Sigmoid colon (tissue), 7 donors: Measurements from ENCODE around the gene ERP27. TPM values are rescaled to one million over a fixed set of nuclear protein-coding genes. Genes with fewer than 3 reads are reported as not detected.

ENCODE experiments used
- DNase-seq: peaks from one replicate; pipeline ENCODE4 v3.0.0-alpha.2; 2019
- H3K27ac ChIP-seq, 4 donors: fragments of 200-600 bp; sonication (generic); one replicate each; pipeline ENCODE4 v1.5.1; 2016 to 2019; ENCODE audit warnings: mild to moderate bottlenecking in 1 of 4
- H3K27me3 ChIP-seq, 3 donors: fragments of 200-600 bp; sonication (generic); one replicate each; pipeline ENCODE4 v1.5.1; 2019; ENCODE audit warnings: mild to moderate bottlenecking in 1 of 3
- H3K36me3 ChIP-seq, 4 donors: fragments of 200-600 bp; sonication (generic); one replicate each; pipeline ENCODE4 v1.5.1; 2016 to 2019
- H3K4me1 ChIP-seq, 4 donors: fragments of 200-600 bp; sonication (generic); one replicate each; pipeline ENCODE4 v1.5.1; 2017 to 2019
- H3K4me3 ChIP-seq, 4 donors: fragments of 200-600 bp; sonication (generic); one replicate each; pipeline ENCODE4 v1.5.1; 2017 to 2019; ENCODE audit warnings: mild to moderate bottlenecking in 2 of 4, moderate library complexity in 1 of 4
- H3K9me3 ChIP-seq, 4 donors: fragments of 200-600 bp in 3 of 4; sonication (generic) in 3 of 4; one replicate each; pipeline versions ENCODE4 v1.5.1 to v1.6.1; 2013 to 2019
- CTCF ChIP-seq, 4 experiments: fragments of 450-650 bp in 3 of 4; fragments of 200-600 bp in 1 of 4; IDR thresholded peaks; one replicate each; pipeline ENCODE4 v1.5.1; 2016 to 2019; ENCODE audit warnings: antibody characterized with exemption in 4 of 4, mild to moderate bottlenecking in 3 of 4, moderate library complexity in 2 of 4
- EP300 ChIP-seq, 4 donors: sonication (generic); formaldehyde crosslinking; IDR thresholded peaks; one replicate each; pipeline ENCODE4 v1.6.1; 2017; ENCODE audit warnings: antibody characterized with exemption in 4 of 4
- POLR2A ChIP-seq, 2 donors: fragments of 450-650 bp; IDR thresholded peaks; one replicate each; pipeline ENCODE4 v1.6.1; 2016; ENCODE audit warnings: antibody characterized with exemption in 2 of 2, mild to moderate bottlenecking in 2 of 2, moderate library complexity in 2 of 2
- POLR2AphosphoS5 ChIP-seq, 4 donors: sonication (generic); formaldehyde crosslinking; IDR thresholded peaks; one replicate each; pipeline ENCODE4 v1.6.1; 2017; ENCODE audit warnings: antibody characterized with exemption in 4 of 4
- WGBS, 2 donors: extraction: QIAGEN DNeasy Blood & Tissue Kit; methylation state at CpG; one replicate each; pipeline ENCODE4 v1.1.7; 2013; 5-methylcytosine and 5-hydroxymethylcytosine counted together
- intact Hi-C: fragments of 100-400 bp; cut with DNase I; formaldehyde crosslinking; loops from one replicate; pipeline ENCODE4 v1.15.1; 2023
- polyA plus RNA-seq, 3 donors: library from polyadenylated mRNA; stranded (reverse); fragments of 200-250 nt; gene quantifications; one replicate each; pipeline ENCODE4 v1.2.3, GENCODE V29; 2013
- total RNA-seq, 4 donors: library from RNA; depleted of rRNA; stranded (reverse); fragments of >200 nt; gene quantifications; one replicate each; pipeline ENCODE4 v1.1.0, GENCODE V29; 2016
- donor health status: healthy with polysubstance abuse.
- donor health status: Bipolar disorder and iron deficiency.
- donor health status: healthy.

The ERP27 gene
- total RNA-seq (not detected), polyA plus RNA-seq (1 to 10 TPM in 1 of 3 donors, under 1 TPM in 2; 0.23 to 2.3 (median 0.60) TPM)

- WGBS, 2 donors: 56 to 83% methylated on average over 3 of the region's 3 CpGs
- Histone ChIP-seq H3K9me3 (no peaks in the 10 kb centered on the region), H3K4me1 (peaks cover 0 to 15% (median 3%) of the 10 kb centered on the region in 4 donors), H3K4me3 (no peak within 1 kb of the TSS), H3K36me3 (no peaks in the 10 kb centered on the region), H3K27ac (no peak within 1 kb of the TSS), H3K27me3 (no peaks in the 10 kb centered on the region)
- no peak for TF ChIP-seq EP300 (IDR thresholded peaks at IDR 0.05)
- no peak for TF ChIP-seq CTCF (IDR thresholded peaks at IDR 0.05)
- no peak for TF ChIP-seq POLR2AphosphoS5 (IDR thresholded peaks at IDR 0.05)
- no peak for TF ChIP-seq POLR2A (IDR thresholded peaks at IDR 0.05)
- intact Hi-C loops: no loop called here
- DNase-seq: no peak
These were observed at the start of gene ERP27 for GRCh38 chr12:14938301-14938700. Gene ERP27, minus strand, starts transcription at chr12:14938537. Its CDS starts 29 bp downstream, at chr12:14938508.

- WGBS, 2 donors: 82 to 87% methylated on average over 3 of the region's 3 CpGs
- no peak for DNase-seq
- TF ChIP-seq POLR2AphosphoS5 (IDR thresholded peaks at IDR 0.05) (no peak), POLR2A (IDR thresholded peaks at IDR 0.05) (no peak), EP300 (IDR thresholded peaks at IDR 0.05) (no peak), CTCF (IDR thresholded peaks at IDR 0.05) (no peak)
- no peaks in the 10 kb centered on the region for H3K9me3 ChIP-seq
- no peaks in the 10 kb centered on the region for H3K27me3 ChIP-seq
- H3K27ac ChIP-seq: no peak overlapping the region
- no peaks in the 10 kb centered on the region for H3K4me1 ChIP-seq
- H3K36me3 ChIP-seq: no peaks in the 10 kb centered on the region
- no peak overlapping the region for H3K4me3 ChIP-seq
- intact Hi-C loops: no loop called here
These were observed 49.7 kb upstream of the ERP27 start for GRCh38 chr12:14988035-14988434.

- TF ChIP-seq EP300 (IDR thresholded peaks at IDR 0.05): no peak
- no peak for TF ChIP-seq POLR2AphosphoS5 (IDR thresholded peaks at IDR 0.05)
- TF ChIP-seq CTCF (IDR thresholded peaks at IDR 0.05): no peak
- TF ChIP-seq POLR2A (IDR thresholded peaks at IDR 0.05): no peak
- H3K9me3 ChIP-seq: no peaks in the 10 kb centered on the region
- no peaks in the 10 kb centered on the region for H3K36me3 ChIP-seq
- H3K27ac ChIP-seq: no peak overlapping the region
- no peak for DNase-seq
- 59 to 82% methylated on average over 4 of the region's 4 CpGs for WGBS, 2 donors
- intact Hi-C loops: no loop called here
- no peak overlapping the region for H3K4me3 ChIP-seq
- H3K4me1 ChIP-seq: no peaks in the 10 kb centered on the region
- no peaks in the 10 kb centered on the region for H3K27me3 ChIP-seq
These were observed 48.1 kb upstream of the ERP27 start for GRCh38 chr12:14986449-14986848.

GRCh38 chr12:14984766-14985285 lies 46.5 kb upstream of the ERP27 start:
- Histone ChIP-seq H3K4me3 (no peak overlapping the region), H3K36me3 (no peaks in the 10 kb centered on the region), H3K27me3 (no peaks in the 10 kb centered on the region), H3K27ac (no peak overlapping the region), H3K9me3 (no peaks in the 10 kb centered on the region), H3K4me1 (no peaks in the 10 kb centered on the region)
- 82 to 84% methylated on average over 1 of the region's 1 CpG for WGBS, 2 donors
- DNase-seq: no peak
- no peak for TF ChIP-seq POLR2A (IDR thresholded peaks at IDR 0.05)
- no peak for TF ChIP-seq CTCF (IDR thresholded peaks at IDR 0.05)
- no peak for TF ChIP-seq EP300 (IDR thresholded peaks at IDR 0.05)
- TF ChIP-seq POLR2AphosphoS5 (IDR thresholded peaks at IDR 0.05): no peak
- intact Hi-C loops: no loop called here

GRCh38 chr12:14984036-14984435 lies 45.7 kb upstream of the ERP27 start:
- no peak for TF ChIP-seq POLR2AphosphoS5 (IDR thresholded peaks at IDR 0.05)
- TF ChIP-seq CTCF (IDR thresholded peaks at IDR 0.05): no peak
- TF ChIP-seq EP300 (IDR thresholded peaks at IDR 0.05): no peak
- no peak for TF ChIP-seq POLR2A (IDR thresholded peaks at IDR 0.05)
- Histone ChIP-seq H3K9me3 (no peaks in the 10 kb centered on the region), H3K4me3 (no peak overlapping the region), H3K36me3 (no peaks in the 10 kb centered on the region), H3K27ac (no peak overlapping the region), H3K27me3 (no peaks in the 10 kb centered on the region), H3K4me1 (no peaks in the 10 kb centered on the region)
- 49 to 76% methylated on average over 1 of the region's 1 CpG for WGBS, 2 donors
- no peak for DNase-seq
- intact Hi-C loops: no loop called here
